ENCODE results near the gene RERE.
"Not testable (repeated sequence)": the region's sequence is repeated elsewhere in the genome, so short reads cannot be mapped to it uniquely, and the experiment has no call there.

RERE gene

GRCh38 chr1:8464377-8464776 is 353.1 kb downstream of the RERE start:
- no peak for DNase-seq

- DNase-seq, result peak; percentile 66
Observed at GRCh38 chr1:8463144-8463927, 354.1 kb downstream of the RERE start.

- peak; percentile 20 for DNase-seq
Observed at GRCh38 chr1:8462371-8462892, 355.0 kb downstream of the RERE start.

GRCh38 chr1:8461351-8462110 is 355.9 kb downstream of the RERE start:
- no peak for DNase-seq

GRCh38 chr1:8460784-8461183 is 356.7 kb downstream of the RERE start:
- no peak for DNase-seq

GRCh38 chr1:8460132-8460544 is 357.3 kb downstream of the RERE start:
- DNase-seq, result no peak

- DNase-seq, result no peak
Observed at GRCh38 chr1:8458607-8459006, 358.8 kb downstream of the RERE start.

- no peak for DNase-seq
Observed at GRCh38 chr1:8457760-8458381, 359.6 kb downstream of the RERE start.

GRCh38 chr1:8456991-8457390 is 360.4 kb downstream of the RERE start:
- DNase-seq, result no peak

GRCh38 chr1:8456308-8456912 is 361.0 kb downstream of the RERE start:
- DNase-seq, result no peak

- no peak for DNase-seq
Observed at GRCh38 chr1:8455700-8456307, 361.6 kb downstream of the RERE start.

GRCh38 chr1:8450312-8450711 is 367.1 kb downstream of the RERE start:
- no peak for DNase-seq

- DNase-seq, result no peak
Observed at GRCh38 chr1:8448911-8449661, 368.4 kb downstream of the RERE start.

GRCh38 chr1:8448505-8448904 is 368.9 kb downstream of the RERE start:
- DNase-seq, result not testable (repeated sequence)

- DNase-seq, result no peak
Observed at GRCh38 chr1:8447616-8448150, 369.8 kb downstream of the RERE start.

- not testable (repeated sequence) for DNase-seq
Observed at GRCh38 chr1:8446119-8446518, 371.3 kb downstream of the RERE start.

- DNase-seq, result no peak
Observed at GRCh38 chr1:8443558-8444194, 373.8 kb downstream of the RERE start.

- no peak for DNase-seq
Observed at GRCh38 chr1:8441426-8441825, 376.0 kb downstream of the RERE start.

GRCh38 chr1:8439015-8439702 is 378.3 kb downstream of the RERE start:
- DNase-seq, result peak; percentile 81

- no peak for DNase-seq
Observed at GRCh38 chr1:8438489-8438888, 379.0 kb downstream of the RERE start.
